Left lung (tissue), 10 donors: ENCODE measurements around the gene TMEM169. TPM values are rescaled to one million over a fixed set of nuclear protein-coding genes. Genes with fewer than 3 reads are reported as not detected.
"Not testable (repeated sequence)": the region's sequence is repeated elsewhere in the genome, so short reads cannot be mapped to it uniquely, and the experiment has no call there.

Experiments used
- ATAC-seq: fragments of 200-7000 bp; cut with Tn5 transposase; one replicate; pipeline ENCODE4 v1.9.1; 2020; ENCODE audit warnings: moderate library complexity
- DNase-seq, 4 donors: peaks; one replicate each; pipeline ENCODE4 v3.0.0-alpha.2; 2013 to 2020
- H3K27ac ChIP-seq, 2 donors: fragments of 200-600 bp; sonication (generic) in 1 of 2; one replicate each; pipeline versions ENCODE4 v1.5.0 to v1.8.0; 2020 to 2021
- H3K27me3 ChIP-seq, 2 donors: fragments of 200-600 bp; sonication (generic) in 1 of 2; one replicate each; pipeline versions ENCODE4 v1.5.0 to v1.8.0; 2020 to 2021
- H3K36me3 ChIP-seq, 2 donors: fragments of 200-600 bp; sonication (generic) in 1 of 2; one replicate each; pipeline versions ENCODE4 v1.5.0 to v1.8.0; 2020 to 2021
- H3K4me1 ChIP-seq, 2 donors: fragments of 200-600 bp; one replicate each; pipeline ENCODE4 v1.8.0; 2021
- H3K4me3 ChIP-seq, 2 donors: fragments of 200-600 bp; sonication (generic) in 1 of 2; one replicate each; pipeline versions ENCODE4 v1.5.0 to v1.8.0; 2020 to 2021; ENCODE audit warnings: mild to moderate bottlenecking in 1 of 2
- H3K9me3 ChIP-seq, 2 donors: fragments of 200-600 bp; sonication (generic) in 1 of 2; one replicate each; pipeline versions ENCODE4 v1.5.0 to v1.8.0; 2020 to 2021
- CTCF ChIP-seq, 2 donors: fragments of 200-600 bp; sonication (generic) in 1 of 2; IDR thresholded peaks; one replicate each; pipeline versions ENCODE4 v1.5.0 to v1.8.0; 2021; ENCODE audit warnings: antibody characterized with exemption in 2 of 2
- intact Hi-C, 2 donors: fragments of 100-400 bp; cut with DNase I; formaldehyde crosslinking; loops; one replicate each; pipeline versions ENCODE4 v1.11.2 to v1.14.2; 2022
- polyA plus RNA-seq, 6 donors: library from polyadenylated mRNA; unstranded; fragments of 120-200 nt; gene quantifications; one replicate each; pipeline ENCODE4 v1.2.1, GENCODE V29; 2013; ENCODE audit not compliant: insufficient read length in 6 of 6
- total RNA-seq, 2 donors: library from RNA; stranded (reverse); fragmentation: NEBNext Ultra II Directional; extraction: Animal tissue kit (Norgen Biotek cat#: 25700); gene quantifications; one replicate each; pipeline ENCODE4 v1.2.1, GENCODE V29; 2021
- donor health status: DM: no; HTN: yes; CAD: no.
- donor health status: DM: no; HTN: no; CAD: no.

The TMEM169 gene
- total and polyA plus RNA-seq, 8 donors: 0.66 to 1.8 (median 1.1) TPM

- ATAC-seq: no peak
- peaks cover 0 to 100% of the 10 kb centered on the region in 2 donors for H3K36me3 ChIP-seq
- TF ChIP-seq CTCF (IDR thresholded peaks at IDR 0.05): no peak
- DNase-seq: no peak
- H3K9me3 ChIP-seq: no peaks in the 10 kb centered on the region
- peaks cover 0 to 39% of the 10 kb centered on the region in 2 donors for H3K4me1 ChIP-seq
- no peaks in the 10 kb centered on the region for H3K27me3 ChIP-seq
- peak overlapping the region in 1 of 2 donors; percentile 58 for H3K27ac ChIP-seq
- intact Hi-C loops: no loop called here
- no peak overlapping the region for H3K4me3 ChIP-seq
Measured at GRCh38 chr2:216133397-216133796, 51.7 kb downstream of the TMEM169 start.

- DNase-seq: no peak
- TF ChIP-seq CTCF (IDR thresholded peaks at IDR 0.05): no peak
- H3K4me3 ChIP-seq: no peak overlapping the region
- no peaks in the 10 kb centered on the region for H3K27me3 ChIP-seq
- peaks cover 6 to 100% of the 10 kb centered on the region in 2 donors for H3K36me3 ChIP-seq
- H3K27ac ChIP-seq: no peak overlapping the region
- no peak for ATAC-seq
- H3K4me1 ChIP-seq: peaks cover 0 to 25% of the 10 kb centered on the region in 2 donors
- H3K9me3 ChIP-seq: no peaks in the 10 kb centered on the region
- intact Hi-C loops: no loop called here
Measured at GRCh38 chr2:216134958-216135541, 53.3 kb downstream of the TMEM169 start.

- peaks cover 13 to 100% of the 10 kb centered on the region in 2 donors for H3K36me3 ChIP-seq
- H3K27me3 ChIP-seq: no peaks in the 10 kb centered on the region
- ATAC-seq (peak; percentile 69), DNase-seq (peak in 1 of 4 donors; percentile 10)
- H3K9me3 ChIP-seq: no peaks in the 10 kb centered on the region
- no peak overlapping the region for H3K27ac ChIP-seq
- H3K4me1 ChIP-seq: no peaks in the 10 kb centered on the region
- TF ChIP-seq CTCF (IDR thresholded peaks at IDR 0.05): peak in 1 of 2 donors; percentile 13
- intact Hi-C loops: no loop called here
- H3K4me3 ChIP-seq: no peak overlapping the region
Measured at GRCh38 chr2:216139884-216140283, 58.2 kb downstream of the TMEM169 start.

GRCh38 chr2:216141516-216141915 lies 59.8 kb downstream of the TMEM169 start:
- H3K36me3 ChIP-seq: peaks cover 13 to 98% of the 10 kb centered on the region in 2 donors
- H3K27me3 ChIP-seq, H3K9me3 ChIP-seq: not testable (repeated sequence)

GRCh38 chr2:216142540-216142939 lies 60.8 kb downstream of the TMEM169 start:
- ATAC-seq (no peak), DNase-seq (no peak)
- intact Hi-C loops: no loop called here
- H3K36me3 ChIP-seq: peaks cover 13 to 98% of the 10 kb centered on the region in 2 donors
- no peaks in the 10 kb centered on the region for H3K4me1 ChIP-seq
- no peaks in the 10 kb centered on the region for H3K9me3 ChIP-seq
- H3K27me3 ChIP-seq: no peaks in the 10 kb centered on the region
- no peak overlapping the region for H3K27ac ChIP-seq
- H3K4me3 ChIP-seq: no peak overlapping the region
- TF ChIP-seq CTCF (IDR thresholded peaks at IDR 0.05): no peak

More at GRCh38 chr2:216141516-216141915, 59.8 kb downstream of the TMEM169 start:
- H3K27ac ChIP-seq, intact Hi-C loops, H3K4me1 ChIP-seq, ATAC-seq, H3K4me3 ChIP-seq, DNase-seq: not testable (repeated sequence)

- H3K4me3 ChIP-seq: no peak overlapping the region
- no peaks in the 10 kb centered on the region for H3K9me3 ChIP-seq
- no peak for TF ChIP-seq CTCF (IDR thresholded peaks at IDR 0.05)
- no peak for ATAC-seq
- no peaks in the 10 kb centered on the region for H3K4me1 ChIP-seq
- H3K27me3 ChIP-seq: no peaks in the 10 kb centered on the region
- no peak overlapping the region for H3K27ac ChIP-seq
- intact Hi-C loops: no loop called here
- DNase-seq: no peak
- peaks cover 10 to 98% of the 10 kb centered on the region in 2 donors for H3K36me3 ChIP-seq
Measured at GRCh38 chr2:216144372-216144771, 62.7 kb downstream of the TMEM169 start.
